ENCODE results near the gene MED25.

Gene MED25

GRCh38 chr19:49817964-49818648 lies at the start of gene MED25:
Gene MED25, plus strand, starts transcription at chr19:49818289. Its CDS starts 53 bp downstream, at chr19:49818342.
- DNase-seq: peak; percentile 61 to 84

DNA sequence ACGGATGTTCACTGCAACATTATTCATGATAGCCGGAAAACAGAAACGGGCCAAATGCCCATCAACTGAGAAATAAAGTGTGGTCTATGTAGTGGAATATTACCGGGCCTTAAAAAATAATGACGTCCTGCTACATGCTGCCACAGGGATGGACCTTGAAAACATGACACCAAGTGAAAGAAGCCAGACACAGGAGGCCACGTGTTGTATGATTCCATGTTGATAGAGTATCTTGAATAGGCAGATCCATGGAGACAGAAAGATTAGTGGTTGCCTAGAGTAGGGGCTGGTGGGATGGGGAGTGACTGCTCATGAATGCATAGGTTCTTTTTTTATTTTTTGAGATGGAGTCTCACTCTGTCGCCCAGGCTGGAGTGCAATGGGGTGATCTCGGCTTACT lies 47.6 kb upstream of the MED25 start:
- no peak for DNase-seq

- DNase-seq: no peak
Observed at GRCh38 chr19:49771674-49772139, 46.4 kb upstream of the MED25 start.

DNA sequence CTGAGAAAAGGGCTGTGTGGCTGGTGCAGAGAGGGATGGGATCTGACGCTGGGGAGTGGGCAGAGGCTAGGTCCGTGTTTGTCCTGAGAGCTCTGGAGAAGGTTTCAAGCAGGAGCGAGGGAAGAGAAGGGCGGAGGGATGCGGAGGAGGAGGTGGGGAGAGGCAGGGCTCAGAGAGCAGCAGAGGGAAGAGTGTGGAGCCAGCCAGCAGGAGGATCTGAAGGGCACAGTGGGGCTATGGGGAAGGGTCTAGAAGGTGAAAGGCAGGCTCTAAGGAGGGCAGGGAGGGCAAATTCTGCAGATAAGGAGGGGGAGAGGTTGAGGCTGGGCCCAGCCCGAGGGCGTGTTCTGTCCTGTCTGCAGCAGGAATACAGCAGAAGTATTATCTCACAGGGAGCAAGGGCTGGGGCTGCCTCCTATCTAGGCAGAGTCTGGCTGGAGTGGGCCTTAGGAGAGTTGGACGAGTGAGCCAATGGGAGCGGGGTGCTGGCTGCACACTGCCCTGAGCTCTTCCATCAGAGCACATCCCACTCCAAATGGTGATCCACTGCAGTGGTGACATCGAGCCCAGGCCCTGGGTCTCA lies 45.1 kb upstream of the MED25 start:
- no peak for DNase-seq

DNA sequence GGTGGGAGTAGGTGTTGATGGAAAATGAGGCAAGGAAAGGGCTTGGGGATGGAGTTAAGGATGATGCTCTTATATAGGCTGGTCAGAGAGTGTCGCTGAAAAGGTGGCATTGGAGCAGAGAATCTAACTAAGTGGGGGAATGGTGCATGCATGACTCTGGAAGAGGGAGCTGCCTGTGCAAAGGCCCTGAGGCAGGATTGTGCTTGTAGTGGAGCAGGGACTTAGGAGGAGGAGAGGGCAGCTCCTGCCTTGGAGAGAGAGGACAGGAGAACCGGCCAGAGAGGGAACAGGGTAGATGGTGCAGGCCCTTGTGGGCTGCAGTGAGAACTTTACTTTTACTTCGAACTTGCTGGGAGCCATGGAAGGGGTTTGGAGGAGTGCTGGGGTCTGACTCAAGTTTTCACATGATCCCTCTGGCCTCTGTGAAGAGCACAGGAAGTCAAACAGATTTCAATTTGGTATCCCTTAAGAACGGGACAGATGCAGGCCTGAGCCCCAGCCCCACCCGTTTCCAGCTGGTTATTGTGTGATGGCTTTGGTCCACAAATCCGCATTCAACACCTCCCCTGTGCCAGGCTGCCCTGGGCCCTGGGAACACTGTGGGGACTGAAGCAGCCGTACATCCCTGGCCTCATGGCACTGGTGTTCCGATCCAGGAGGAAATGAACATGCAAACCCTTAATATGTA lies 44.3 kb upstream of the MED25 start:
- no peak for DNase-seq

GRCh38 chr19:49774969-49775368 lies 43.1 kb upstream of the MED25 start:
- no peak for DNase-seq

- DNase-seq: no peak
Observed at GRCh38 chr19:49775742-49776370, 42.2 kb upstream of the MED25 start.

DNA sequence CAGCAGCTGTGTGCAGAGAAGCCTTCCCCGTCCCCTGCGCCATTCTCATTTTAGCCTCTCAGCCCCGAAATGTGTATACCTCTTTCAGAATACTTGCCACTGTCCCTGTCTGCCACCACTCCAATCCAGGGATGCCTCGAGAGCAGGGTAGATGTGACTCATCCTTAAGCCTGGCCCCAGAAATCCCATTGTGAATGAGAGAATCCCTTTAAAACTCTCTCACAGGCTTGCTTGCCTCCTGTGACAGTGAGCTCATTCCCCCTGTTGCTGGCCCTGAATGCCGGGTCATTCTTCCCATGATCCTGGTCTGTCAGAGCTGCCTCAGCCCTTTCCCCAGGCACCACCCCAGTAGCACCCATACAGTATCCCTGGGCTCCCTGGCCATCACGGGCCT lies 41.7 kb upstream of the MED25 start:
- DNase-seq: no peak

DNA sequence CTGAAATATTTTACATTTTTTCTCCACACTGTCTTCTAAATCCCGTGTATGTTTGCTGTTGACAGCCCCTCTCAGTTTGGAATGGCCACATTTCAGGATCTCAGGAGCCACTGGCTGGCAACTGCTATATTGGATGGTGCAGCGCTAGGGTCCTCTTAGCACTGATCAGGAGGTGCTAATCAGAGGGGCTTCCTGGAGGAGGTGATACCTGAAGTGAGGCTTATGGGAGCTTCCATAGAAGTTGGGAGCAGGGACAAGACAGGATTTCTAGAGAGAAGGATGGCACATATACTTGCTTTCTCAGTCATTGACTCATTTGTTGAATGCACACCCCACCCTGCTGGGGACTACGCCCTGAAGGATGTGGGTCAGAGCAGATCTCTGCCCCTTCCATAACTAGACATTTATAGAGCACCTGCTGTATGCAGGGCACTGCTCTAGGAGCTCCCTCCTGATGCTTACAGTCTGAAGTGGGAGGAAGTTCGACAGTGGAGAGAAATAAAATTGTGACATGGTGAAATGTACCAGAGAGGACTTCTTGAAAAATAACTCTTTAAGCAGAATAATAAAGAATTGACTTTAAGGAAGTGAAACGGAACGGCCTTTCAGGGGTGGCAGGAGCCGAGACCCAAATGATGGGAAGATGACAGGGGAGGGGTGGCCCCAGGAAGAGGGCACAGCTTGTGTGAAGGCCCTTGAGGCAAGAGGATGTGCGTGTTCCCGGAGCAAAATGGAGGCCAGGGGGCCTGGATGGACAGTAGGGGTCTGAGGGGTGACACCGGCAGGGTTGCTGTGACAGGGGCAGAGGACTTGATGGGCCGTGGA lies 38.1 kb upstream of the MED25 start:
- no peak for DNase-seq

DNA sequence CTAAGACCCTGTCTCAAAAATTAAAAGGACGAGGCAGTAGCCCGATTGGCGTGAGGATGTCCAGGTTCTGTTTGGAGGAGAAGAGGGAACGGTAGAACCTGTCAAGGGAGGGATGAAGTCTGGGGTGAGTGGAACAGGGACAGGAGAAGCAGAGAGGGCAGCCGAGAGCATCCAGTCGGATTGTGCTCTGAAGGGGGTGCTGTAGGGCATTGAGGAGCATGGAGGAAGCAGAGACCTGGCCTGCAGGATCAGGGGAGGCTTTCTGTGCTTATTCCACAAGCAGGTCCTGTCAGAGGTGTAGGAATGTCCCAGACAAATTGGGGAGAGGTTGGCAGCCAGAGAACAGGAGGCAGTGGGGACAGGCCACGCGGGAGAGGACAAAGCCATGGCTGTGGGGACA lies 37.2 kb upstream of the MED25 start:
- DNase-seq: no peak

DNA sequence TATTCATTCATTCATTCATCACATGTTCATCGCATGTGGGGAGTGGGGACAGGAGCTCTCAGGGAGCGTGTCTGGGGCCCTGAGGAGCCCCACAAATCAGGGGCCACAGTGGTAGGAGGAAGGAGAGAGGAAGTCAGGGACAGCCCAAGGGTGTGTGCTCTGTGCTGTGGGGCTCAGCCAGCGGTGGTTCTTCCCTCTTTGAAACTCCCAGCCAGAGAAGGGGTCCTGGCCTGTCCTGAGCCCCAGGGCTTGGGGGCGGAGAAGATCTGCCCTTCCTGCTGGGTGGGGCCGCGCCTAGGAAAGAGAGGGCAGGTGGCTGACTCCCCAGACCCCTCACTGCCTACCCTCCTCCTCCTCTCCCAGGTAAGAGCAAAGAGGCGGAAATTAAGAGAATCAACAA lies 36.7 kb upstream of the MED25 start:
- DNase-seq: no peak

DNA sequence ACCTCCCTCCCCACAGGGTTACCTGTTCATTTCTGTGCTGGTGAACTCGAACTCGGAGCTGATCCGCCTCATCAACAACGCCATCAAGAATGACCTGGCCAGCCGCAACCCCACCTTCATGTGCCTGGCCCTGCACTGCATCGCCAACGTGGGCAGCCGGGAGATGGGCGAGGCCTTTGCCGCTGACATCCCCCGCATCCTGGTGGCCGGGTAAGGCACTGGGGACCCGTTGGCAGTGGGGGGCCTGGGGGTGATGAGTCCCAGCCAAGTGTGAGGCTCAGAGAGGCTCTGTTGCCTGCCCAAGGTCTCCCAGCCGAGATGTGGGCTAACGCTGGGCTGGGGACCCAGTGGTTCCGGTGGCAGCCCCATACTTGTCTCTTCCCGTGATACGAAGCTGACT lies 35.6 kb upstream of the MED25 start:
- no peak for DNase-seq

DNA sequence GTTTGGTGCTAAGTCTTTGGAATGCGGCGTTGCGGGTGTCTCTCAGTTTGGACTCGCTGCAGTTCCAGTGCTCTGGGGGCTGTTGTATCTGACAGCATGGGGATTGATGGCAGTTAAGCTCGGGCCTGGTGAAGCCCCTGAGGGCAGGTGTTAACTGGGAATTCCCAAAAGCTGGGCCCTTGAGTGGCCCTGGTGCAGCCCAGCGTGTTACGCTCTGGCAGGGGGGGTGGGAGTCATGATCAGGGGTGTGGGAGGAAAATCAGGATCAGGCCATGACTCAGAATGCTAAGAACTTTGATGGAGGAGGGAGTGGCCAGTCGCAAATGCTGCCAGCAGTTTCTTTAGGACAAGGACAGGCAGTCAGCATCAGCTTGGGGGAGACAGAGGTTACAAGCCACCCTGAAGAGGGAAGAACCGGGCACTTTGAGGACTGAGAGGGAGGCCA lies 31.7 kb upstream of the MED25 start:
- no peak for DNase-seq

DNA sequence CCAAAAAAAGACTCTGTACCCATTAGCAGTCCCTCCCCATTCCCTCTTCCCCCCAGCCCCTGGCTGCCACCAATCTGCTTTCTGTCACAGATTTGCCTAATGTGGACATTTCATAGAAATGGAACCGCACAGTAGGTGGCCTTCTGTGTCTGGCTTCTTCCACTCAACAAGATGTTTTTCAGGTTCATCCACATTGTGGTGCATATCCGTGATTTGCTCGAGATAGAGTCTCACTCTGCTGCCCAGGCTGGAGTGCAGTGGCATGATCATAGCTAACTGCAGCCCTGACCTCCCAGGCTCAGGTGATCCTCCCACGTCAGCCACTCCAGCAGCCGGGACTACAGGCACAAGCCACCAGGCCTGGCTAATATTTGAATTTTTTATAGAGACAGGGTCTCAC lies 30.3 kb upstream of the MED25 start:
- no peak for DNase-seq

GRCh38 chr19:49788857-49789256 lies 29.2 kb upstream of the MED25 start:
- no peak for DNase-seq

DNA sequence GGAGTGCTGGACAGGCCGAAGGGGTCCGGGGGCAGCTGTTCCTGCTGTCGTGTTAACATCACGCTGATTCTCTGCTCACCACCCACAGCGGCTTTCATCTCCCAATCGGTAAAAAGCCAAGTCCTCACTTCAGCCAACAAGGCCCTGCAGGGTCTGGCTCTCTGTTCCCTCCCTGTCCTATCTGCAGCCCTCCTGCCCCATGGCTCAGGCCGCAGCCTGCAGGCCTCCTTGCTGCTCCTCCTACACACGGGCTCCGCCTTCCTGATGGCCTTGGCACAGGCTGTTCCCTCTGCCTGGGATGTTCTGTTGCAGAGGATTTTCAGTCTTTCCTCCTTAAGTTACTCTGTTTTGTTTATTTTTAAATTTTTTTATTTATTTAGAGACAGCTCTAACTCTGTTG lies 27.2 kb upstream of the MED25 start:
- DNase-seq: no peak

DNA sequence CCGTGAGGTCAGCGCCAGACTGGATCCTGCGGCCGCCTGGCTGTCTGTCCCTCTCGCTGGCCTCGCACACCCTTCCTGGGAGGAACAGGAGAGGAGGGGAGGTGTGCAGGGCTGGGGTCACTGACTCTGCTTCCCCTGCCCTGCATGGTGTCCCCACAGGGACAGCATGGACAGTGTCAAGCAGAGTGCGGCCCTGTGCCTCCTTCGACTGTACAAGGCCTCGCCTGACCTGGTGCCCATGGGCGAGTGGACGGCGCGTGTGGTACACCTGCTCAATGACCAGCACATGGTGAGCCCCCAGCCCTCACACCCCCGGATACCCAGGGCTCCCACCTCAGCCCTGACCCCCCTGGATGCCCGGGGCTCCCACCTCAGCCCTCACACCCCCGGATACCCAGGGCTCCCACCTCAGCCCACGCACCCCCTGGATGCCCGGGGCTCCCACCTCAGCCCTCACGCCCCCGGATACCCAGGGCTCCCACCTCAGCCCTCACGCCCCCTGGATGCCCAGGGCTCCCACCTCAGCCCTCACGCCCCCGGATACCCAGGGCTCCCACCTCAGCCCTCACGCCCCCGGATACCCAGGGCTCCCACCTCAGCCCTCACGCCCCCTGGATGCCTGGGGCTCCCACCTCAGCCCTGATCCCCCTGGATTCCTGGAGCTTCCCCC lies 26.2 kb upstream of the MED25 start:
- DNase-seq: no peak

DNA sequence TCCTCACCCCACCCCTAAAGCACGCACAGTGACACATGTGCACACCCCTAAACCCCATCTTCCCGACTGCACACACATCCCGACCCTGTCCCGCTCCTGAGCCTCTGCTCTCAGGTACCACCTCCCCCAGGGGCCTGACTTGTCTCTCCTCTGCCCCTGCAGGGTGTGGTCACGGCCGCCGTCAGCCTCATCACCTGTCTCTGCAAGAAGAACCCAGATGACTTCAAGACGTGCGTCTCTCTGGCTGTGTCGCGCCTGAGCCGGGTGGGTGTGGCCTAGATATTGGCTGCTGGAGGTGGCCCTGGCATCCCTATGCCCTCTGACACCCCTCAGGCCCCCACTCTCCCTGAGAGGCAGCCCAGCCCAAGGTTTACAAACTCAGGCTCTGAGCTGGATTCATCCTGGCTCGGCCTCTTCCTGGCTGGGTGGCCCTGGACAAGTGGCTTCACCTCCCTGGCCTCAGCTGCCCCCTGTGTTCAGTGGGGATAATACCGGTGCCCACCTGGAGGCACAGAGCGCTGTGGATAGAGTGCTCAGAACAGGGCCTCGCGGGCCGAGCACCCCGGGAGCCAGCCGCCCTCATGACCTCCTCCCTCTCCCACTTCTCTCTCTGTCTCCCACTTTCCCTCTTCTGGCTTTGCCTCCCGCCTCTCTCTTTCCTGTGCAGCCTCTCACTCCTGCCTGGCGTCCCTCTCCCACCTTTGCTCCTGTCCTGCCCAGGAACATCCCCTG lies 25.1 kb upstream of the MED25 start:
- no peak for DNase-seq

GRCh38 chr19:49793561-49793840 lies 24.6 kb upstream of the MED25 start:
- DNase-seq: peak in 1 of 2 experiments; percentile 21

DNA sequence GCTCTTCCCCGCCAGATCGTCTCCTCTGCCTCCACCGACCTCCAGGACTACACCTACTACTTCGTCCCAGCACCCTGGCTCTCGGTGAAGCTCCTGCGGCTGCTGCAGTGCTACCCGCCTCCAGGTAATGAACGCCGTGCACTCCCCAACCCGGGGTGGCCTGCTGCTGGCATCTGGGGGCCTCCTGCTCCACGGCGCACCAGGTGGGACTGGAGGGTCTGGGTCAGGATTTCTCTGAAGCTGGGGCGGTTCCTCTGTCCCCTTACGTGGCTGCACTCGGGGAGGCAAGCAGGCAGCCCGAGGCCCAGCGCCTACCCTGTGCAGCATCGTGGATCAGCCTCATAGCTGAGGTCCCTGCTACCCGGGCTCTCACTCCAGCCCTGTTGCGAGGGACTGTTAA lies 22.5 kb upstream of the MED25 start:
- DNase-seq: no peak

GRCh38 chr19:49798574-49798973 lies 19.5 kb upstream of the MED25 start:
- no peak for DNase-seq

GRCh38 chr19:49799271-49799797 lies 18.8 kb upstream of the MED25 start:
- DNase-seq: no peak
